Dendritic cell treated with granulocyte-macrophage colony-stimulating factor and Interleukin-4, amounts not matched to agents 40 ng/mL and 50 ng/mL, for 4 days (primary cell): ENCODE data around the gene ZNF880.
"Not testable (repeated sequence)": the region's sequence is repeated elsewhere in the genome, so short reads cannot be mapped to it uniquely, and the experiment has no call there.

Experiments used
- H3K27ac Mint-ChIP-seq: one replicate; pipeline ENCODE4 v1.8.0; 2022; ENCODE audit warnings: mild to moderate bottlenecking, mixed read lengths
- H3K27me3 Mint-ChIP-seq: one replicate; pipeline ENCODE4 v1.8.0; 2022; ENCODE audit warnings: mild to moderate bottlenecking, mixed read lengths
- H3K36me3 Mint-ChIP-seq: one replicate; pipeline ENCODE4 v1.8.0; 2022; ENCODE audit warnings: low read depth, mixed read lengths
- H3K4me1 Mint-ChIP-seq: one replicate; pipeline ENCODE4 v1.8.0; 2022; ENCODE audit warnings: low read depth, mixed read lengths
- H3K4me3 Mint-ChIP-seq: one replicate; pipeline ENCODE4 v1.8.0; 2022; ENCODE audit warnings: mild to moderate bottlenecking, moderate library complexity, mixed read lengths
- H3K9me3 Mint-ChIP-seq: one replicate; pipeline ENCODE4 v1.8.0; 2022; ENCODE audit warnings: mixed read lengths
- intact Hi-C: fragments of 100-400 bp; cut with micrococcal nuclease; formaldehyde crosslinking; loops from one replicate; pipeline ENCODE4 v1.15.0; 2022

ZNF880 gene

GRCh38 chr19:52369559-52370340 is at the start of gene ZNF880:
ZNF880 (plus strand) TSS chr19:52369923; CDS start chr19:52369966, 43 bp downstream.
- intact Hi-C loops: no loop called here
- H3K9me3 Mint-ChIP-seq: peaks cover 75% of the 10 kb centered on the region
- H3K27ac Mint-ChIP-seq: peak within 1 kb of the TSS; percentile 97
- H3K4me1 Mint-ChIP-seq: peaks cover 13% of the 10 kb centered on the region
- H3K4me3 Mint-ChIP-seq: peak within 1 kb of the TSS; percentile 93
- peaks cover 58% of the 10 kb centered on the region for H3K36me3 Mint-ChIP-seq
- no peaks in the 10 kb centered on the region for H3K27me3 Mint-ChIP-seq

GRCh38 chr19:52322429-52322828 is 47.3 kb upstream of the ZNF880 start:
- H3K27me3 Mint-ChIP-seq: no peaks in the 10 kb centered on the region
- peaks cover 99% of the 10 kb centered on the region for H3K9me3 Mint-ChIP-seq
- no peaks in the 10 kb centered on the region for H3K4me1 Mint-ChIP-seq
- peaks cover 63% of the 10 kb centered on the region for H3K36me3 Mint-ChIP-seq
- H3K4me3 Mint-ChIP-seq: no peak overlapping the region
- intact Hi-C loops: no loop called here
- H3K27ac Mint-ChIP-seq: no peak overlapping the region

DNA sequence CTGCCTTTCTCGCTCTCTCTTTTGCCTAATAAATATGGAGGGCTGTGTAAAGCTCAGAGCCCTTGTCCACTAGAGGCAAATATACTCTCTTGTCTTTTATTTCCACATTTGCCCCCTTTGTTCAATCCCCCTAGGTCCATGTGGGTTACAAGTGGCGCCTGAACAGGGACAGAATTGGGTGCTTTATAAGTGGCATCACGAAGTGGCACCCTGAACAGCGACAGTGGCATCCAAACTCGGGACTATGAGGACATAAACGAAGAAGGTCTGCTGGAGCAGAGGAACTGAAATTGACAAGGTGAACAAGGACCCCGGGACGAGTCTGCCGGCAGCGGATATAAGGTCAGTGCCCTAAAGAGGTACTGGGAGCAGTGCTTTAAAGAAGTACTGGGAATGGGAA is 38.0 kb upstream of the ZNF880 start:
- Mint-ChIP-seq H3K4me3 (no peak overlapping the region), H3K36me3 (peaks cover 11% of the 10 kb centered on the region), H3K27me3 (peaks cover under 1% of the 10 kb centered on the region), H3K27ac (no peak overlapping the region), H3K4me1 (peaks cover 4% of the 10 kb centered on the region), H3K9me3 (peaks cover 72% of the 10 kb centered on the region)
- intact Hi-C loops: no loop called here

- peaks cover 85% of the 10 kb centered on the region for H3K9me3 Mint-ChIP-seq
- H3K27ac Mint-ChIP-seq: peak overlapping the region; percentile 86
- H3K4me1 Mint-ChIP-seq: peaks cover 12% of the 10 kb centered on the region
- peaks cover 26% of the 10 kb centered on the region for H3K36me3 Mint-ChIP-seq
- H3K4me3 Mint-ChIP-seq: peak overlapping the region; percentile 82
- intact Hi-C loops: no loop called here
- peaks cover 6% of the 10 kb centered on the region for H3K27me3 Mint-ChIP-seq
Measured at GRCh38 chr19:52335768-52336116, 34.0 kb upstream of the ZNF880 start.

DNA sequence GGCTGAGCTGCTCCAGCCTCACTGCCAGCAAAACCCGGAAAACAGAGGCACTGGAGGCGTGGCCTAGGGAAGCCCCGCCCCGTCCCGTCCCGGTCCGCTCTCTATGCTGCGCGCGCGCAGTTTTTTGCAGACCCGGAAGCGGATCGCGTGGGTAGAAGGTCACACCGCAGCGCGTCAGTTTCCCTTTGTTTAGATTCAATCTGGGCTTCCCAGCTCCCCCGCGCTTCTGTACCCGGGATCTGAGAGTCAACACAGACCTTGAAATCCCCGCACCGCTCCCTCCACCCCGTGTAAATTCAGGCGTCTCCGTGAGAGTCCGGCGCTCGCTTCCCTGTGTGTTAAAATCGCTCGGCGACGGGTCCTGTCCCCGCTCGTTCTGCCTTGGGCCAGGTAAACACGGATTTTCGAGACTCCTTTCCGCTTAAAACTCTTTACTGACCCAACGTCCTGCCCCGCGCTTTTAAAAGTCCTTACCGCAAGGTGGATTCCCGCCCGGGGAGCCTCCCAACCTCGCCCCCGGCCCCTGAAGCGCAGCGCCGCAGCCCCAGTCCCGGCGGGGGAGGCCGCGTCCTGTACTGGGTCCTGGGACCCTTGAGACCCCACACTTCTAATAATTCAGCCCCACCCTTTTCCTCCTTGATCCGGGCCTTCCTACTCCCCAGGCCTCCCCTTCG is 33.5 kb upstream of the ZNF880 start, which contains the start of gene ZNF610:
Gene ZNF610 (plus strand): TSS at position 127 of the 674 bp plus-strand sequence. CDS start 12,930 bp downstream, outside the sequence.
- intact Hi-C loops: no loop called here
- H3K27me3 Mint-ChIP-seq: peaks cover 6% of the 10 kb centered on the region
- H3K9me3 Mint-ChIP-seq: peaks cover 85% of the 10 kb centered on the region
- H3K27ac Mint-ChIP-seq: peak within 1 kb of the TSS; percentile 86
- peaks cover 12% of the 10 kb centered on the region for H3K4me1 Mint-ChIP-seq
- peak within 1 kb of the TSS; percentile 82 for H3K4me3 Mint-ChIP-seq
- H3K36me3 Mint-ChIP-seq: peaks cover 26% of the 10 kb centered on the region

DNA sequence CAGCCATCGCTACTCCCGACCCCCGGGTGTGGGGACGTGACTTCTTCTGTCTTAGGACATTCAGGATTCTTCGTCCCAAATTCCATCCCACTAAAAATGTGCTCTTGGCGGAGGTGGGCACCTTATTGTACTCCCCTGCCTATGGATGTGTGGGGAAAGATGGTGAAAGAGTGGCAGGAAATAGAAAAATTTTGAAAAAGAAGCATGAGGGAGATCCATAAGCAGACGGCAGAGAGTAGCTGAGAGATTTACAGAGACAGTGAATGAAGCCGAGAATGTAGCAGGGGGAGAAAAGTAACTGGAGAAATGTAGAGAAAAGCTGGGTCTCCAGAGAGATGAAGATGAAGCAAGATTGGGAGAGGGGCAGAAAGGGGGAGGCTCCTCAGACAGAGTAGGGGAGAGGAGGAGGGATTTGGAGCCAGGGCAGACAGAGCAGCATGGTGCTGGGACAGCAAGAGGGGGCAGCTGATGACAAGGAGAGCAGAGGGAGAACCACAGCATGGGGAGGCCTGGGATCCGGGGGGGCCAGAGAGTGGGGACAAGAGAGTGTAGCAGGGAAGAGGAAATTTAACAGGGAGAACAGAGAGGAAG is 32.8 kb upstream of the ZNF880 start:
- intact Hi-C loops: no loop called here
- Mint-ChIP-seq H3K9me3 (peaks cover 80% of the 10 kb centered on the region), H3K27me3 (peaks cover 6% of the 10 kb centered on the region), H3K36me3 (peaks cover 26% of the 10 kb centered on the region), H3K27ac (peak overlapping the region; percentile 86), H3K4me1 (peaks cover 12% of the 10 kb centered on the region), H3K4me3 (peak overlapping the region; percentile 82)

- H3K4me3 Mint-ChIP-seq, H3K27me3 Mint-ChIP-seq, H3K27ac Mint-ChIP-seq, intact Hi-C loops: not testable (repeated sequence)
- H3K9me3 Mint-ChIP-seq: peaks cover 80% of the 10 kb centered on the region
- peaks cover 12% of the 10 kb centered on the region for H3K4me1 Mint-ChIP-seq
- peaks cover 26% of the 10 kb centered on the region for H3K36me3 Mint-ChIP-seq
Measured at GRCh38 chr19:52339022-52339421, 30.7 kb upstream of the ZNF880 start.

GRCh38 chr19:52343548-52343947 is 26.2 kb upstream of the ZNF880 start:
- Mint-ChIP-seq H3K36me3 (peaks cover 4% of the 10 kb centered on the region), H3K27ac (no peak overlapping the region), H3K27me3 (no peaks in the 10 kb centered on the region), H3K4me1 (no peaks in the 10 kb centered on the region), H3K9me3 (peaks cover 86% of the 10 kb centered on the region), H3K4me3 (no peak overlapping the region)
- intact Hi-C loops: loop anchor here (5.0 kb wide), 1 partner anchor 404 kb away; no protein-coding TSS in a partner anchor

GRCh38 chr19:52345162-52345561 is 24.6 kb upstream of the ZNF880 start:
- H3K27ac Mint-ChIP-seq: no peak overlapping the region
- H3K4me1 Mint-ChIP-seq: no peaks in the 10 kb centered on the region
- peaks cover 86% of the 10 kb centered on the region for H3K9me3 Mint-ChIP-seq
- peaks cover 14% of the 10 kb centered on the region for H3K36me3 Mint-ChIP-seq
- intact Hi-C loops: no loop called here
- no peaks in the 10 kb centered on the region for H3K27me3 Mint-ChIP-seq
- no peak overlapping the region for H3K4me3 Mint-ChIP-seq

DNA sequence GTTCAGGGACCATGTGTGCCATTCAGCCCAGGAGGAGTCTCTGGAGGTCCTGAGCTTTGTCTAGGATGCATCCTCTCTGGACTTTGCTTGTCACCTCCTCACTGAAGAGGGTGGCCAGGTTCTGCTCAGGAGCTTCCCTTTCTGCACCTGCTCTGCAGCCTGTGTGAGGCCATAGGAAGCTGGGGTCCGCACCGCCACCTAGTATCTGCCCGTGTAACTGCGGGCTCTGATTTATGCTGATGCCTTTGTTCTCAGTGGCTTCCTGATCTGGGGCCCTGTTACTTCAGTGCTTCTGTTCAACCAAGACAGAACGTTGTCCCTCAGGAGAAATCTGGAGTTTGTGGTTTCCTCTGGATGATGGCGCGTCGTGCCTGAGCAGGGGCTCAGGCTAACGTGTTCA is 18.2 kb upstream of the ZNF880 start:
- Mint-ChIP-seq H3K36me3 (peaks cover 30% of the 10 kb centered on the region), H3K27me3 (no peaks in the 10 kb centered on the region), H3K27ac (no peak overlapping the region), H3K9me3 (peaks cover 81% of the 10 kb centered on the region), H3K4me1 (no peaks in the 10 kb centered on the region), H3K4me3 (no peak overlapping the region)
- intact Hi-C loops: no loop called here

- H3K4me3 Mint-ChIP-seq: no peak overlapping the region
- H3K4me1 Mint-ChIP-seq: peaks cover 13% of the 10 kb centered on the region
- no peak overlapping the region for H3K27ac Mint-ChIP-seq
- H3K27me3 Mint-ChIP-seq: no peaks in the 10 kb centered on the region
- H3K9me3 Mint-ChIP-seq: peaks cover 84% of the 10 kb centered on the region
- intact Hi-C loops: no loop called here
- peaks cover 28% of the 10 kb centered on the region for H3K36me3 Mint-ChIP-seq
Measured at GRCh38 chr19:52366414-52366824, 3.3 kb upstream of the ZNF880 start.

DNA sequence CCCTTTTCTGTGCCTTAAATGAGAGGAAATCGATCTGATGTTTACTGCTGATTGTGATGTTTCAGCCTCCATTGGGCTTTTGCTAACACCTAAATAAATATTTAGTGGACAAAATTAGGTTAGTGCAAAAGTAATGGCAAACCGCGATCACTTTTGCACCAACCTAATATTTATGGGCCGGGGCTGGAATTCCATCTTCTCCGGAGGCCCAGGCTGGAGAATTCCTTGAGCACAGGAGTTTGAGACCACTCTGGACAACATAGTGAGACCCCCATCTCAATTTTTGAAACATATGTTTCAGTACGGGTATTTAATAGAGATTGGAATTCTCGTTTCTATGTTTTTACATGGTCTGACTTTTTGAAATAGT is 603 bp downstream of the ZNF880 start:
- no peaks in the 10 kb centered on the region for H3K27me3 Mint-ChIP-seq
- peaks cover 75% of the 10 kb centered on the region for H3K9me3 Mint-ChIP-seq
- H3K36me3 Mint-ChIP-seq: peaks cover 62% of the 10 kb centered on the region

DNA sequence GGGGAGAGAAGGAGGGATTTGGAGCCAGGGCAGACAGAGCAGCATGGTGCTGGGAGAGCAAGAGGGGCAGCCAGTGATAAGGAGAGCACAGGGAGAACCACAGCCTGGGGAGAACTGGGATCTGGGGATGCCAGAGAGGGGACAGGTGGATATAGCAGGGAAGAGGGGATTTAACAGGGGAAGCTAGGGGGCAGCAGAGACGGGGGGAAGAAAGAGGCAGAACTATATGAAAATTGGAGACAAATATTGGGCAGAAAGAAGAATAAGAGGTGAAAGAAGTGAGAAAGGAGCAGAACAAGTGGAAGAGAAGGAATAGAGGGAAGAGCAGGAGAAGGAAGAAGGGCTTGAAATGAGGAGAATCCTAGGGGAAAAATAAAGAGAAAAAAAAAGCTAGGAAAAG is 21.4 kb downstream of the ZNF880 start:
- Mint-ChIP-seq H3K4me3 (no peak overlapping the region), H3K27me3 (no peaks in the 10 kb centered on the region), H3K27ac (no peak overlapping the region), H3K36me3 (peaks cover 14% of the 10 kb centered on the region), H3K4me1 (no peaks in the 10 kb centered on the region), H3K9me3 (peaks cover 64% of the 10 kb centered on the region)
- intact Hi-C loops: no loop called here

More for the DNA sequence above, 603 bp downstream of the ZNF880 start:
- peak overlapping the region; percentile 97 for H3K27ac Mint-ChIP-seq
- H3K4me1 Mint-ChIP-seq: peaks cover 13% of the 10 kb centered on the region
- H3K4me3 Mint-ChIP-seq: peak overlapping the region; percentile 93
- intact Hi-C loops: no loop called here
